Activated CD8-positive, alpha-beta memory T cell treated with anti-CD3 and anti-CD28 coated beads, Interleukin-2, amount 50 U/mL, for 1 hour (primary cell): Measurements from ENCODE around the gene RPE.

Experiments
- DNase-seq: peaks from one replicate; pipeline ENCODE4 v3.0.0-alpha.2; 2020; ENCODE audit errors: extremely low read depth

The RPE gene

GRCh38 chr2:210000464-210001324 lies 1.7 kb upstream of the RPE start:
- DNase-seq = no peak

GRCh38 chr2:210003359-210003758 lies 921 bp downstream of the RPE start:
- no peak for DNase-seq

GRCh38 chr2:210004881-210005280 lies 2.4 kb downstream of the RPE start:
- no peak for DNase-seq

GRCh38 chr2:210007895-210008294 lies 5.5 kb downstream of the RPE start:
- DNase-seq = no peak

- DNase-seq = no peak
Observed at GRCh38 chr2:210009126-210009525, 6.7 kb downstream of the RPE start.

GRCh38 chr2:210009896-210010295 lies 7.5 kb downstream of the RPE start:
- DNase-seq = no peak

- DNase-seq = no peak
Observed at GRCh38 chr2:210020138-210020537, 17.7 kb downstream of the RPE start.

GRCh38 chr2:210022824-210023223 lies 20.4 kb downstream of the RPE start:
- DNase-seq = no peak

GRCh38 chr2:210027608-210028007 lies 25.2 kb downstream of the RPE start:
- DNase-seq = no peak

GRCh38 chr2:210028178-210028577 lies 25.7 kb downstream of the RPE start:
- DNase-seq = no peak

GRCh38 chr2:210034087-210034683 lies 31.7 kb downstream of the RPE start:
- no peak for DNase-seq

- DNase-seq = no peak
Observed at GRCh38 chr2:210035679-210036078, 33.2 kb downstream of the RPE start.

- DNase-seq = no peak
Observed at GRCh38 chr2:210038078-210038477, 35.6 kb downstream of the RPE start.

- no peak for DNase-seq
Observed at GRCh38 chr2:210046851-210047500, 44.5 kb downstream of the RPE start.

- no peak for DNase-seq
Observed at GRCh38 chr2:210049831-210050230, 47.4 kb downstream of the RPE start.

GRCh38 chr2:210050885-210051284 lies 48.4 kb downstream of the RPE start:
- DNase-seq = no peak

- DNase-seq = no peak
Observed at GRCh38 chr2:210054696-210055095, 52.3 kb downstream of the RPE start.

- DNase-seq = no peak
Observed at GRCh38 chr2:210055825-210056224, 53.4 kb downstream of the RPE start.

GRCh38 chr2:210063306-210063705 lies 60.9 kb downstream of the RPE start:
- no peak for DNase-seq
